ENCODE data around the gene TTLL11.

Gene TTLL11

GRCh38 chr9:121892706-121893105, 200.4 kb downstream of the TTLL11 start:
- no peaks in the 10 kb centered on the region for H3K27me3 ChIP-seq (replicated peaks; ENCODE audit: control insufficient read depth, insufficient read depth, low read length)
- H3K36me3 ChIP-seq (ENCODE audit: control insufficient read depth, insufficient read depth, low read length): no peaks in the 10 kb centered on the region
- H3K4me3 ChIP-seq (replicated peaks; ENCODE audit: low read depth, low read length): no peak overlapping the region
- no peak for TF ChIP-seq CTCF (IDR thresholded peaks at IDR 0.05; ENCODE audit: insufficient read depth, low read length, poor library complexity, severe bottlenecking)
- no peak for DNase-seq (ENCODE audit: extremely low read depth, insufficient read length)

- no peak for DNase-seq (ENCODE audit: extremely low read depth, insufficient read length)
- no peaks in the 10 kb centered on the region for H3K36me3 ChIP-seq (ENCODE audit: control insufficient read depth, insufficient read depth, low read length)
- no peak overlapping the region for H3K4me3 ChIP-seq (replicated peaks; ENCODE audit: low read depth, low read length)
- TF ChIP-seq CTCF (IDR thresholded peaks at IDR 0.05; ENCODE audit: insufficient read depth, low read length, poor library complexity, severe bottlenecking): no peak
- H3K27me3 ChIP-seq (replicated peaks; ENCODE audit: control insufficient read depth, insufficient read depth, low read length): no peaks in the 10 kb centered on the region
These were observed 202.4 kb downstream of the TTLL11 start for GRCh38 chr9:121890746-121891145.

GRCh38 chr9:121889990-121890563, 203.0 kb downstream of the TTLL11 start:
- no peak overlapping the region for H3K4me3 ChIP-seq (replicated peaks; ENCODE audit: low read depth, low read length)
- no peak for TF ChIP-seq CTCF (IDR thresholded peaks at IDR 0.05; ENCODE audit: insufficient read depth, low read length, poor library complexity, severe bottlenecking)
- DNase-seq (ENCODE audit: extremely low read depth, insufficient read length): no peak
- no peaks in the 10 kb centered on the region for H3K36me3 ChIP-seq (ENCODE audit: control insufficient read depth, insufficient read depth, low read length)
- H3K27me3 ChIP-seq (replicated peaks; ENCODE audit: control insufficient read depth, insufficient read depth, low read length): no peaks in the 10 kb centered on the region

GRCh38 chr9:121888438-121888775, 204.7 kb downstream of the TTLL11 start:
- Histone ChIP-seq H3K36me3 (ENCODE audit: control insufficient read depth, insufficient read depth, low read length) (no peaks in the 10 kb centered on the region), H3K27me3 (replicated peaks; ENCODE audit: control insufficient read depth, insufficient read depth, low read length) (no peaks in the 10 kb centered on the region), H3K4me3 (replicated peaks; ENCODE audit: low read depth, low read length) (no peak overlapping the region)
- no peak for TF ChIP-seq CTCF (IDR thresholded peaks at IDR 0.05; ENCODE audit: insufficient read depth, low read length, poor library complexity, severe bottlenecking)
- no peak for DNase-seq (ENCODE audit: extremely low read depth, insufficient read length)

GRCh38 chr9:121887553-121888437, 205.3 kb downstream of the TTLL11 start:
- no peaks in the 10 kb centered on the region for H3K27me3 ChIP-seq (replicated peaks; ENCODE audit: control insufficient read depth, insufficient read depth, low read length)
- H3K4me3 ChIP-seq (replicated peaks; ENCODE audit: low read depth, low read length): no peak overlapping the region
- TF ChIP-seq CTCF (IDR thresholded peaks at IDR 0.05; ENCODE audit: insufficient read depth, low read length, poor library complexity, severe bottlenecking): no peak
- DNase-seq (ENCODE audit: extremely low read depth, insufficient read length): no peak
- H3K36me3 ChIP-seq (ENCODE audit: control insufficient read depth, insufficient read depth, low read length): no peaks in the 10 kb centered on the region
